Forelimb muscle (tissue), 1 donor: ENCODE data around the gene ADRA2A. TPM values are rescaled to one million over a fixed set of nuclear protein-coding genes. Genes with fewer than 3 reads are reported as not detected.

Experiments used
- DNase-seq: peaks from one replicate; pipeline ENCODE4 v3.0.0-alpha.2; 2013; ENCODE audit warnings: low read depth
- polyA plus RNA-seq: library from polyadenylated mRNA; unstranded; fragments of 120-200 nt; gene quantifications from one replicate; pipeline ENCODE4 v1.2.1, GENCODE V29; 2013; ENCODE audit not compliant: insufficient read length

The ADRA2A gene
- 4.4 TPM for polyA plus RNA-seq

DNA sequence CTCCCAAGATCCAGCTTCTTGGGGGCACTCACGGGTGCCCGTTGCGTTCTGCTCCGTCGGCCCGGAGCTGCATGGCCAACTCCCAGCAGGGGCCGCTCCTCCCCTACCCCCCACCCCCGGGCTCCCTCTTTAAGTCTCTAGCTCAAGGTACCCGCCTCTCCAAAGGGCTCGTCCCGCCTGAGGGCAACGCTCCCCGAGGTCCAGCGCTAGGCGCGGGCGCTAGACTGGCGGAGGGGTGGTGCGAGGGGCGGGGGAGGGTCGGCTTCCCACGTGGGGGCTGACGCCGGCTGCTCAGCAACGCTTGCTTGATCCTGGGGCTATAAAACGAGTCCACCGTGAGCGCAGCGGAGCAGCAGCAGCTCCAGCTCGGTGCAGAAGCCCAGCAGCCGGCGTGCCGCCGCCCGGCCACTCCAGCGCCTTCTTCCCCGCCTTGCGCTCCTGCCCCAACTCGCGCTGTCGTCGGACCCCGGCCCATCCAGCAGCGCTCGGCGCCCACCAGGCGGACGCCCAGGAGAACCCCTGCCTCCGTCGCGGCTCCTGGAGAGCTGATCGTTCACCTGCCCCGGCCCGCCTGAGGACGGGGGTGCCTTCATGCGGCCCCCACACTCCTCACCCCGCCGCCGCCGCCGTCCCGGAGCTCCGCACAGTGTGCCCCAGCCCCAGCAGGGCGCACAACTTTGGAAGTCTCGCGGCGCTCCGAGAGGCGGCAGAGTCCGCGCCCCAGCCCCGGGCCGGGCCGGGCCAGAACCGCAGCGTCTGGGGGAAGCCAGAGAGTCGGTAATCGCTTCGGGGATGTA lies at the start of gene ADRA2A:
Gene ADRA2A, plus strand, starts transcription at position 348 of the 797 bp plus-strand sequence. CDS start 968 bp downstream, outside the sequence.
- no peak for DNase-seq

DNA sequence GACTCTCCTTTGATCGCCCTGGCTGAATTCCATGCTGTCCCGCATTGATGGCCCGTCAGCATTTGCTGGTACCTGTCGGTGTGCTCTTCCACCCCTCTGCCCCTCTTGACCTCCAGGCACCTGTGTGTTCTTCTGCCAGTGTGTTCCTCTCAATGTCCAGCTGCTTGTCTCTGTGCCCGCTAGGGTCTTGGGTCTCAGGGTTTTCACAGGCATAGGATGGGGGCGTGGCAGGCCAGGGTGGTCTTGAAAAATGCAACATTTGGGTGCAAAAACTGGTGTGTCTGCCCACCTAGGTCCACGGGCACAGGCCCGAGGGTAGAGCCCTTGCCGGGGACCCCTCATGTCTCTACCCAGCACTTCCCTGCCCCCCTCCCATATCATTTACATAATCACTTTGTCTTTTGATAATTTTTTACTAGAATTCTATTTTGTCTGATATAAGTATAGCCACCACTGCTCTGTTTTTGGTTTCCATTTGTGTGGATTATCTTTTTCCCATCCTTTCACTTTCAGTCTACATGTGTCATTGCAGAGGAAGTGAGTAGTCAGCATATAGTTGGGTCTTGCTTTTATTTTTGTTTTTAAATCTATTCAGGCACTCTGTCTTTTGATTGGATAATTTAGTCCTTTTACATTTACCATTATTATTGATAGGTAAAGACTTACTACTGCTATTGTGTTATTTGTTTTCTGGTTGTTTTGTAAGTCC lies 46.6 kb upstream of the ADRA2A start:
- no peak for DNase-seq

DNA sequence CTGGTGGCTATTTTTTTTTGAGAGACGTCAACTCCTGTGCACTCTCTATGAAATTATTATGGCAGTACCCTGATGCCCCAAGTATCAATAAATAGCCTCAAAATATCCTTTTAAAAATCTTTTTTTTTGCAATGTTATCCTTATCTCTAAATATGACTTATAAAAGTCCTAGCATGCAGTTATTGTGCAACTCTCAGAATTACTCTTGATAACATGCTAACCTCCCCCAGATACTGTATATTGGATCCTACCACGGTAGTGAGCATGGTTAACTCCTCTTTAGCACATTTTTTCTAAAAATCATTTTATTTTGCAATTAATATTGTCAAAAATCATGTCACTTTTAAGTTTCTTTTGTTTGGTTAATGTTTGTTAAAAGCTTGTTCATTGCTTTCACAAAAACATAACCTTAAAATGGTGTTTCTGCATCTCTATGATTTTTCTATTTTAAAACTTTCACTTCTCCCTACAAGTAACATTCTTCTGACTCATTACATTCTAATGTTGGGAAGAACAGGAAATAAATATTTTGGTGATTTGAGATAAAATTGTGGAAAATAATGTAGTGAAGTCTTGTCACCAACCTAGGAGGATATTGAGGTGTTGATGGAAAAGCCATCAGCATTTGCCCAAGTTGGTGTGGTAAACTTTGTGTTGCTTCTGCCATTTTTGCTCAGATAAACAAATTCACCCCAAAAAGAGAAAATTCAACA lies 42.1 kb upstream of the ADRA2A start:
- no peak for DNase-seq

DNA sequence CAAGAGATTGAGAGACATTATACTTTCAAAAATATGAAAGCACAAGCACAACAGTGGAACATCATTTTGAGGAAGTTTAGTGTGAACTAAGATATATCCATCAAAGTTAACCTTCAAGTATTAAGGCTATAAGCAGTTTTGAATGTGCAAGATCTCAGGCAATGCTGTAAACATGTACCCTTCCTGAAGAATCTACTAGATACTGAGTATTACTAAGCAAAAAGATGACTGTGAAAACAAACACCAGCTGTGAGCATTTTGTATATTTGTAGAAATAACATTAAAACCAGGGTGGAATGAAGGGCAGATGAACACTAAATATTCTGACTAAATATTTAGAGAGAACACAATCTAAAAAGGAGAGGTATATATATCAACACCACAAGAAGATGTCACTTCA lies 41.3 kb upstream of the ADRA2A start:
- DNase-seq, result no peak

DNA sequence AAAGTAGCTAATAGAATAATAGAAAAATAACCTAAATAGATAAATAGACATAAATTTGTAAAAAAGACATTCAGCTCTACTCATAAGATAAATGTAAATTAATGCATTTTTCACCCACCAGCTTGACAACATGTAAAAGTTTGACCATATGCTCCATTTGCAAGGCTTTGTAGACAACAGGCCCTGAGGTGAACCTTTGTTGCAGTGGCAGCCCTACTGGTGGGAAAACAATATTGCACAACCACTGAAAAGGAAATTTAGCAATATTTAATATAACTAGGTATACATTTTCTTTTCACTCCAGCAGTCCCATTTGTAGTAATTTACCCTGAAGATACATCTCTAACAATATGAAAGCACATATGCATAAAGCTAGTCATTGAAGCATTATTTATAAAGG lies 39.0 kb upstream of the ADRA2A start:
- DNase-seq, result no peak

DNA sequence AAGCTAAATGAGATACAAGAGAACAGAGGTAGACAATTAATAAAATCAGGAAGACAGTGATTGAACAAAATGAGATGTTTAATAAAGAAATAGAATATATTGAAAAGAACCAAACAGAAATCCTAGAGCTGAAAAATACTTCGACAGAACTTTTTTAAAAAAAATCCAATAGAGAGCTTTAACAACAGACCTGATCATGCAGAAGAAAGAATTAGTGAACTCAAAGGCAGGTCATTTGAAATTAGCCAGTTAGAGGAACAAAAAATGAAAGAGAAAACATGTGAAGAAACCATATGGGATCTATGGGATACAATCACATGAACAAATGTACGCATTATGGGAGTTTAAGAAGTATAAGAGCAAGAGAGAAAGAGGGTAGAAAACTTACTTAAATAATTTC lies 37.3 kb upstream of the ADRA2A start:
- DNase-seq, result no peak

DNA sequence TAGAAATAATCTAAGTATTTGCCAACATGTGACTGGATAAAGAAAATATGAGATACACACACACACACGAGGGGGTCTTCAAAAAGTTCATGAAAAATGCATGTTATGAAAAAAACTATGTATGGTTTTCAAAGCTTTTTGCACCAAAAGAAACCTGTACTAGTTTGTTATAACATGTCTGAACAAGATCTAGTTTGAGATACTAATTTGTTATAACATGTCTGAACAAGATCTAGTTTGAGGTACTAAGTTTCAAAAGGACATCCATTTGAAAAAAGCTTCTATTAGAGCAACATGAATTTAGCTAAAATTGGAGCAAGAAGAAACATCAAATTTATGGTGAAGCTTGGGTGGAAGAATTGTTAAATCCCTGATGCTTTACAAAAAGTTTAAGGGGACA lies 19.8 kb upstream of the ADRA2A start:
- no peak for DNase-seq

GRCh38 chr10:111063471-111063870 lies 13.4 kb upstream of the ADRA2A start:
- DNase-seq, result no peak

DNA sequence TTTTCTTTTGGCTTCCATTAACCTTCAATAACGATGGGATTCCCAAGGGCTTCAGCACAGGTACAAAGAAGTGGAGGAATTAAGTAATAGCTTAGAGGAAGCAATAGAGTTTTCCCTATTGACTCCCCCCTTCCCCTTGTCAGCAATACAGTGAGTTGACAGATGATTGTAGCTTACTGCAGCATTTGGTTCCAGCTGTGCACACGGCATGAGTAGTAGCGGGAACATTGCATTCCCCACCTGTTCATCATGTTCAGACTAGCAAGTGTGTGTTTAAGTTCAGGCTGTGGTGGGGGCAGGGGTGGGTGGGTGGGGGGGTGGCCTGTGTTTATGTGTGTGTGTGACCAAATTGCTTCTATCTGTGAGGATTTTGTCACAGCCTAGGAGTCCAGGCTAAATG lies 4.6 kb upstream of the ADRA2A start:
- no peak for DNase-seq

- DNase-seq, result no peak
Measured at GRCh38 chr10:111075577-111076185, 1.1 kb upstream of the ADRA2A start.

DNA sequence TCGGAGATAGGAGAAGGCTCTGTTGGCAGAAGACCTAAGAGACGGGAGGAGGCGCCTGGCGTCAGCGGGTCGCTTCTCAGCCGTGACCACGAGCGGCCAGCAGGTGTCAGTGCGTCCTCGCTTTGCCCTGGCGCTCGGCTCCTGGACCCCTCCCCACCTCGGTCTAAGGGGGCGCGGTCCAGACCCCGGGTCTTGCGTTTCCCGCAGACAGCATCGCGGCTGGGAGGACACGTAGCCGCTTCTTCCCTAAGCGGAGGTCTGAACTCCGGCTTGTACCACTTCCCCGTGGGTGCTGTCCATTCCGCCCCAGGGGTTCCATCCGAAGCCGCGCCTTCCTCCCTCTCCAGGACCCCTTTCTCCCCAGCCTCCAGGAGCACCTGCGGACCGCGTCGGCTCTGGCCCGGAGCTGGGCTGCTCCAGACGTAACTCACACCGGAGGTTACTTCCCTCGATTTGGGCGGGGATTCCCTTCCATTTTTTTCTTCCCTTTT lies 593 bp upstream of the ADRA2A start:
- DNase-seq, result no peak

DNA sequence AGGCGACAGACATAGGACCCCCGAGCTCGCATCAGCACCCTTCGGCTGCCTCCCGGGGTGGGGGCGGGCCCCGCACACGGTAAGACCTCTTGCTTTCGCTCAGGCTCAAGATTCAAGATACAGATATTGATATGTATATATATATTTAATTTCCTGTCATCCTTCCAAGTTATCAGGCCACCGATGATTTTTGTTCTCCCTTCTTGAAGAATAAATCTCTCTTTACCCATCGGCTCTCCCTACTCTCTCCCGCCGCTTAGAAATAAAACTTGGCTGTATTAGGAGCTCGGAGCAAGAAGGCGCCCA lies 603 bp downstream of the ADRA2A start:
- DNase-seq, result no peak

GRCh38 chr10:111077785-111078504 lies 1.1 kb downstream of the ADRA2A start:
- DNase-seq, result no peak

GRCh38 chr10:111078505-111079185 lies 1.8 kb downstream of the ADRA2A start:
- DNase-seq, result no peak

DNA sequence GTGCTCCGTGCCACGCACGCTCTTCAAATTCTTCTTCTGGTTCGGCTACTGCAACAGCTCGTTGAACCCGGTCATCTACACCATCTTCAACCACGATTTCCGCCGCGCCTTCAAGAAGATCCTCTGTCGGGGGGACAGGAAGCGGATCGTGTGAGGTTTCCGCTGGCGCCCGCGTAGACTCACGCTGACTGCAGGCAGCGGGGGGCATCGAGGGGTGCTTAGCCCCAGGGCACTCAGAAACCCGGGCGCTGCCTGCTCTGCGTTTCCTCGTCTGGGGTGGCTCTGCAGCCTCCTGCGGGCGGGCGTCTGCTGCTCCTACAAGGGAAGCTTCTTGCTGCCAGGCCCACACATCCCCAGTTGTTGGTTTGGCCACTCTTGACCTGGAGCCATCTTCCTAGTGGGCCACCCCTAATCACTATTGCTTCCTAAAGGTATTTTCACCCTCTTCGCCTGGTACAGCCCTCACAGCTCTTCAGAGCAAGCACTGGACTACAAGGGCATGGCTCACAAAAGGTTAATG lies 2.5 kb downstream of the ADRA2A start:
- no peak for DNase-seq

- DNase-seq, result no peak
Measured at GRCh38 chr10:111079781-111080180, 3.0 kb downstream of the ADRA2A start.

- no peak for DNase-seq
Measured at GRCh38 chr10:111080224-111080623, 3.4 kb downstream of the ADRA2A start.

- DNase-seq, result no peak
Measured at GRCh38 chr10:111081595-111081994, 4.8 kb downstream of the ADRA2A start.

- no peak for DNase-seq
Measured at GRCh38 chr10:111082102-111082975, 5.5 kb downstream of the ADRA2A start.
